H1 (cell line): ENCODE results near the gene UBE3B. TPM values are rescaled to one million over a fixed set of nuclear protein-coding genes. Genes with fewer than 3 reads are reported as not detected.

Experiments used
- CTCF ChIA-PET: fragments of 300-600 bp; sonication (Branson Sonifier 250); formaldehyde crosslinking; loops from one replicate; lab custom pipeline; 2021; ENCODE audit not compliant: partially characterized antibody; lab: Charles Lee
- POLR2A ChIA-PET: fragments of 300-600 bp; sonication (Branson Sonifier 250); formaldehyde crosslinking; loops from one replicate; lab custom pipeline; 2021; ENCODE audit warnings: inconsistent platforms; ENCODE audit not compliant: partially characterized antibody; lab: Charles Lee
- DNase-seq, 2 experiments: peaks; one replicate each; pipeline versions ENCODE4 v3.0.0 to v3.0.0-alpha.2; 2010 to 2022; ENCODE audit warnings: low spot score in 2 of 2, low read depth in 1 of 2, mixed read lengths in 1 of 2
- FAIRE-seq: peaks from 2 replicates; lab custom pipeline; 2011; peaks lifted over from hg19 to GRCh38; lab: Jason Lieb, UNC
- H2AFZ ChIP-seq: 2 replicates; pipeline ENCODE4 v1.8.1; 2012; ENCODE audit warnings: low read length, inconsistent platforms
- H2AK5ac ChIP-seq: 2 replicates; pipeline ENCODE4 v1.6.1; 2013; ENCODE audit warnings: low read depth, low read length
- H2BK120ac ChIP-seq: replicated peaks from 2 replicates; pipeline ENCODE3; 2013; ENCODE audit warnings: low read depth, low read length, inconsistent platforms
- H2BK12ac ChIP-seq: 2 replicates; pipeline ENCODE4 v1.6.1; 2013; ENCODE audit warnings: low read depth, low read length
- H2BK15ac ChIP-seq: 2 replicates; pipeline ENCODE4 v1.6.1; 2013; ENCODE audit warnings: low read length
- H2BK20ac ChIP-seq: 2 replicates; pipeline ENCODE4 v1.6.1; 2013; ENCODE audit warnings: low read length
- H2BK5ac ChIP-seq: 2 replicates; pipeline ENCODE4 v1.6.1; 2013; ENCODE audit warnings: low read depth, low read length
- H3K14ac ChIP-seq: 2 replicates; pipeline ENCODE4 v1.6.1; 2013; ENCODE audit warnings: inconsistent platforms; ENCODE audit not compliant: insufficient read length
- H3K18ac ChIP-seq: 2 replicates; pipeline ENCODE4 v1.6.1; 2013; ENCODE audit warnings: low read length; ENCODE audit errors: extremely low read depth
- H3K23ac ChIP-seq: 2 replicates; pipeline ENCODE4 v1.6.1; 2013; ENCODE audit warnings: inconsistent platforms; ENCODE audit not compliant: insufficient read length
- H3K23me2 ChIP-seq: 2 replicates; pipeline ENCODE4 v1.6.1; 2013; ENCODE audit warnings: low read depth, low read length
- H3K27ac ChIP-seq: 2 replicates; pipeline ENCODE4 v1.6.1; 2011; ENCODE audit warnings: low read depth, low read length, inconsistent platforms
- H3K27me3 ChIP-seq, 4 experiments: replicated peaks in 1 of 4; 1 replicate in 1 of 4; 2 replicates in 3 of 4; pipeline versions ENCODE4 v1.6.1 to v1.8.1; 2011 to 2013; ENCODE audit warnings: low read length in 3 of 4, mild to moderate bottlenecking in 3 of 4, inconsistent platforms in 2 of 4, mixed read lengths in 2 of 4, moderate library complexity in 1 of 4; ENCODE audit not compliant: control insufficient read depth in 3 of 4, insufficient read depth in 3 of 4; ENCODE audit errors: extremely low read depth in 1 of 4
- H3K36me3 ChIP-seq, 4 experiments: 2 replicates each; pipeline versions ENCODE4 v1.6.1 to v1.8.1; 2011 to 2013; ENCODE audit warnings: mild to moderate bottlenecking in 4 of 4, low read length in 3 of 4, moderate library complexity in 2 of 4, control low read depth in 1 of 4, inconsistent platforms in 1 of 4; ENCODE audit not compliant: insufficient read depth in 4 of 4, control insufficient read depth in 2 of 4
- H3K4ac ChIP-seq: replicated peaks from 2 replicates; pipeline ENCODE3; 2013; ENCODE audit warnings: low read length, low read depth, mixed read lengths, inconsistent platforms; ENCODE audit not compliant: insufficient read length
- H3K4me1 ChIP-seq, 4 experiments: replicated peaks in 1 of 4; 1 replicate in 1 of 4; 2 replicates in 3 of 4; pipeline versions ENCODE4 v1.6.1 to v1.8.1; 2011 to 2013; ENCODE audit warnings: low read length in 3 of 4, inconsistent platforms in 2 of 4, mixed read lengths in 1 of 4; ENCODE audit not compliant: insufficient read depth in 4 of 4, control insufficient read depth in 3 of 4
- H3K4me2 ChIP-seq, 2 experiments: 2 replicates each; pipeline versions ENCODE4 v1.6.1 to v1.8.1; 2011 to 2013; ENCODE audit warnings: low read depth in 2 of 2, low read length in 2 of 2, control low read depth in 1 of 2, inconsistent platforms in 1 of 2, mild to moderate bottlenecking in 1 of 2; ENCODE audit not compliant: insufficient read depth in 1 of 2
- H3K4me3 ChIP-seq, 4 experiments: fragments of 200-600, 300-600 bp in 1 of 4; sonication (generic), shearing (Covaris generic), sonication (Bioruptor Twin) in 1 of 4; 2 replicates each; pipeline versions ENCODE4 v1.5.1 to v1.8.1; 2011 to 2016; ENCODE audit warnings: low read length in 4 of 4, low read depth in 3 of 4, control low read depth in 2 of 4, inconsistent platforms in 2 of 4, mild to moderate bottlenecking in 2 of 4, mixed read lengths in 1 of 4, moderate library complexity in 1 of 4; ENCODE audit not compliant: insufficient read depth in 2 of 4; ENCODE audit errors: extremely low read depth in 1 of 4
- H3K56ac ChIP-seq: replicated peaks from 2 replicates; pipeline ENCODE3; 2013; ENCODE audit warnings: low read depth, mild to moderate bottlenecking, mixed read lengths, low read length, inconsistent platforms; ENCODE audit not compliant: insufficient read length
- H3K79me1 ChIP-seq: 2 replicates; pipeline ENCODE4 v1.6.1; 2013; ENCODE audit warnings: low read depth, low read length, control low read depth
- H3K79me2 ChIP-seq, 2 experiments: 2 replicates each; pipeline versions ENCODE4 v1.6.1 to v1.8.1; 2012 to 2013; ENCODE audit warnings: low read length in 2 of 2, mild to moderate bottlenecking in 2 of 2, inconsistent platforms in 1 of 2; ENCODE audit not compliant: insufficient read depth in 2 of 2, control insufficient read depth in 1 of 2
- H3K9ac ChIP-seq, 4 experiments: replicated peaks in 1 of 4; 1 replicate in 1 of 4; 2 replicates in 3 of 4; pipeline versions ENCODE4 v1.6.1 to v1.8.1; 2011 to 2013; ENCODE audit warnings: low read depth in 3 of 4, low read length in 3 of 4, control low read depth in 2 of 4, mild to moderate bottlenecking in 2 of 4, moderate library complexity in 2 of 4, inconsistent platforms in 1 of 4; ENCODE audit errors: extremely low read depth in 1 of 4
- H3K9me3 ChIP-seq, 2 experiments: 2 replicates each; pipeline versions ENCODE4 v1.6.1 to v1.8.1; 2012 to 2013; ENCODE audit warnings: mild to moderate bottlenecking in 2 of 2, moderate library complexity in 2 of 2, control low read depth in 1 of 2, inconsistent platforms in 1 of 2, low read depth in 1 of 2, low read length in 1 of 2, mixed read lengths in 1 of 2; ENCODE audit not compliant: insufficient read depth in 2 of 2
- H4K20me1 ChIP-seq, 2 experiments: replicated peaks in 1 of 2; 2 replicates each; pipeline versions ENCODE3 to v1.8.1; 2011 to 2013; ENCODE audit warnings: inconsistent platforms in 2 of 2, low read length in 2 of 2, mild to moderate bottlenecking in 1 of 2; ENCODE audit not compliant: insufficient read depth in 2 of 2, control insufficient read depth in 1 of 2
- H4K5ac ChIP-seq: 2 replicates; pipeline ENCODE4 v1.6.1; 2013; ENCODE audit warnings: low read length, low read depth, mixed read lengths, inconsistent platforms; ENCODE audit not compliant: insufficient read length
- H4K8ac ChIP-seq: 2 replicates; pipeline ENCODE4 v1.8.0; 2013; ENCODE audit warnings: mild to moderate bottlenecking, moderate library complexity, low read length, inconsistent platforms; ENCODE audit not compliant: insufficient read depth; ENCODE audit errors: extremely low read depth
- H4K91ac ChIP-seq: replicated peaks from 2 replicates; pipeline ENCODE3; 2013; ENCODE audit warnings: low read length, mixed read lengths, inconsistent platforms; ENCODE audit not compliant: insufficient read length
- EP300 ChIP-seq, 2 experiments: IDR thresholded peaks; 1 replicate in 1 of 2; 2 replicates in 1 of 2; pipeline ENCODE4 v1.6.1; 2011 to 2012; ENCODE audit warnings: low read depth in 2 of 2, low read length in 2 of 2, mild to moderate bottlenecking in 2 of 2, borderline replicate concordance in 1 of 2, inconsistent platforms in 1 of 2, moderate library complexity in 1 of 2
- GABPA ChIP-seq: IDR thresholded peaks from 2 replicates; pipeline ENCODE4 v1.6.1; 2011; ENCODE audit warnings: mild to moderate bottlenecking, low read length, moderate library complexity, borderline replicate concordance; ENCODE audit not compliant: insufficient read depth
- RNF2 ChIP-seq: fragments of 200-900, 300-1000 bp; sonication (generic); IDR thresholded peaks from 2 replicates; pipeline ENCODE4 v1.7.1; 2016; ENCODE audit warnings: borderline replicate concordance, low read depth, mild to moderate bottlenecking, antibody characterized with exemption, low read length; ENCODE audit not compliant: poor library complexity, severe bottlenecking; ENCODE audit errors: missing control alignments
- RXRA ChIP-seq: IDR thresholded peaks from 2 replicates; pipeline ENCODE4 v1.6.1; 2011; ENCODE audit warnings: low read depth, mild to moderate bottlenecking, low read length, moderate library complexity; ENCODE audit not compliant: insufficient read depth
- SAP30 ChIP-seq: fragments of 300-600 bp; sonication (generic); IDR thresholded peaks from 2 replicates; pipeline ENCODE4 v1.7.1; 2012; ENCODE audit warnings: low read length, moderate library complexity, mild to moderate bottlenecking, inconsistent platforms; ENCODE audit not compliant: insufficient read depth, insufficient replicate concordance
- SRF ChIP-seq: IDR thresholded peaks from 2 replicates; pipeline ENCODE4 v1.6.1; 2011; ENCODE audit warnings: mild to moderate bottlenecking, low read depth, low read length, moderate library complexity
- WGBS, 2 experiments: shearing (Covaris generic) in 1 of 2; methylation state at CpG; one replicate each; pipeline versions ENCODE4 v1.1.6 to v1.1.7; 2013 to 2015; ENCODE audit warnings: low lambda C conversion rate in 2 of 2, mixed read lengths in 2 of 2, inconsistent platforms in 1 of 2, low coverage in 1 of 2, missing lambda C conversion rate in 1 of 2; ENCODE audit not compliant: insufficient replicate concordance in 2 of 2, insufficient coverage in 1 of 2, insufficient read length in 1 of 2; ENCODE audit errors: extremely low coverage in 1 of 2, missing lambda C conversion rate in 1 of 2; 5-methylcytosine and 5-hydroxymethylcytosine counted together
- polyA plus RNA-seq, 7 experiments: library from polyadenylated mRNA; depleted of rRNA in 3 of 7; stranded (reverse) in 5 of 7; unstranded in 2 of 7; fragments of >200 nt in 5 of 7; fragments of 200-250 nt in 2 of 7; gene quantifications; 1 replicate in 5 of 7; 2 replicates in 1 of 7; 4 replicates in 1 of 7; pipeline versions ENCODE4 v1.2.1 to v1.2.3, GENCODE V29; 2011 to 2013; ENCODE audit warnings: missing spikeins in 2 of 7, mixed read lengths in 2 of 7
- total RNA-seq: library from RNA; stranded (reverse); fragmentation: NEBNext Ultra II Directional; extraction: Animal tissue kit (Norgen Biotek cat#: 25700); gene quantifications from 2 replicates; pipeline ENCODE4 v1.2.1, GENCODE V29; 2021

The UBE3B gene
- total and polyA plus RNA-seq, 2 of the 8 experiments (the other 6 are each of a cell fraction or from before 2014, with no cell fraction given), result 14.0 to 21.1 TPM

- Histone ChIP-seq H2BK15ac (no peak overlapping the region), H3K14ac (no peak overlapping the region), H3K4ac (no peak overlapping the region), H2BK20ac (no peak overlapping the region), H3K27me3 (no peaks in the 10 kb centered on the region), H3K56ac (no peak overlapping the region), H3K23ac (no peak overlapping the region), H4K8ac (no peak overlapping the region), H4K5ac (no peak overlapping the region), H2AK5ac (no peak overlapping the region), H2AFZ (no peak overlapping the region), H3K9me3 (no peaks in the 10 kb centered on the region), H3K4me3 (no peak overlapping the region), H2BK120ac (no peak overlapping the region), H3K9ac (no peak overlapping the region), H3K79me2 (peaks cover 42 to 84% of the 10 kb centered on the region in 2 experiments), H3K79me1 (peaks cover 21% of the 10 kb centered on the region), H3K36me3 (peaks cover 0 to 4% (median 1%) of the 10 kb centered on the region in 4 experiments; a peak in 2 of 8 replicates), H2BK12ac (no peak overlapping the region), H3K18ac (no peak overlapping the region), H4K91ac (no peak overlapping the region), H3K4me2 (peak overlapping the region in 1 of 2 experiments; percentile 98; a peak in 1 of 4 replicates), H2BK5ac (no peak overlapping the region), H4K20me1 (peaks cover 6 to 29% of the 10 kb centered on the region in 2 experiments), H3K4me1 (peaks cover 0 to 10% (median 5%) of the 10 kb centered on the region in 4 experiments; a peak in 4 of 7 replicates), H3K23me2 (peaks cover 11% of the 10 kb centered on the region), H3K27ac (no peak overlapping the region)
- POLR2A ChIA-PET, result interaction anchor here (1.1 to 2.6 kb wide), 2 partner anchors 16 to 41 kb away, joined by 3 to 11 read pairs; no protein-coding TSS in a partner anchor
- DNase-seq (no peak), FAIRE-seq (no peak)
- CTCF ChIA-PET, result interaction anchor here (0.6 to 19.5 kb wide), 6 partner anchors 11 to 298 kb away, joined by 3 to 245 read pairs (median 3); no protein-coding TSS in a partner anchor
- 91% methylated on average over 7 of the region's 7 CpGs; no CpG with 5 or more reads in 1 of the 2 experiments for WGBS, 2 experiments
- TF ChIP-seq GABPA (no peak), RXRA (no peak), SAP30 (no peak), SRF (no peak), RNF2 (no peak), EP300 (IDR thresholded peaks at IDR 0.05; ENCODE audit: borderline replicate concordance in 1 of 2, low read depth in 2 of 2, low read length in 2 of 2) (no peak)
Measured at GRCh38 chr12:109475121-109475520, 2.3 kb upstream of the UBE3B start.
